ENCODE results near the gene FOXA3. TPM values are rescaled to one million over a fixed set of nuclear protein-coding genes. Genes with fewer than 3 reads are reported as not detected.

FOXA3 gene
- total and polyA plus RNA-seq, 10 of the 15 experiments (the other 5 are each of a cell fraction or from before 2014, with no cell fraction given): 0.04 to 0.83 (median 0.11) TPM; not detected in 5

DNA sequence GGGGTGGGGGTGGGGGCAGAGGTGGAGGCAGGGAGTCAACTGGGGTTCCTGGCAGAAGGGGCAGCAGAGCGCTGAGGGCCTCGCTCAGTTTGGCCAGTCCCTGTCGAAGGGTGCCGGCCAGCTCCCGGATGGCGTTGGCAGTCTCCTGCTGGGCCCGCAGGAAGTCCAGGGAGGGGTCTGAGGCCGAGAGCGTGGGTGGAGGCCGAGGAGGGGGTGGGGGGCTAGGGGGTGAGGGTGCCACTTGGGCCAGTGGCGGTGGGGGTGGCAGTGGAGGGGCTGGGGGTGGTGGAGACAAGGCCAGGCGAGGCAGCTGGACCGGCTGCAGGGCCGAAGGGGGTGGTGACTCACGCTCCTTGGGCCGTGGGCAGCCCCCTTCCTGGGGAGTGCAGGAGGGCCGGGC is 26.8 kb downstream of the FOXA3 start (continued):
- TF ChIP-seq PRDM15 (CRISPR knock-in tag; IDR thresholded peaks at IDR 0.05): no peak
- TF ChIP-seq BRCA1 (IDR thresholded peaks at IDR 0.05; ENCODE audit: low read depth, low read length): no peak
- TF ChIP-seq TAF1 (IDR thresholded peaks at IDR 0.05; ENCODE audit: borderline replicate concordance, low read depth, low read length): no peak

DNA sequence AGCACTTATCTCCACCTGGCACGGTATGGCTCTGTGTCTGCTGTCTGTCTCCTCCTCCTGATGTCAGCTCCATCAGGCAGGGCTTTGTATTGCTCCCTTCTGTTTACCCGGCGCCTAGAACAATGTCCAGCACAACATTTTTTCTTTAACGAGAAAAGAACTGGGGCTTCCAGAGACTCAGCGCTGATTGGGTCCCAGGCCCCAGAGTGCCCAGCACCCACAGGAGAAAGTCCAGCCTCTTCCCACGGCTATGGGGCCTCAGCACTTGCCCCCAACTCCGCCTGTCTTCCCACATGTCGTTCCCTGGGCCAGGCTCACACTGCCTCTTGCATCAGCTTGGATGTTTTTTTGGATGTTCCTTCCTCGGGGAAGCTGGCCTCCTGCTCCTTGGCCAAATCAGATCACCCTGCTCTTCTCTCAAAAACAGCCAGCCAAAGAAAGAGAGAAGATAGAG is 31.4 kb downstream of the FOXA3 start:
- WGBS (ENCODE audit: insufficient coverage, insufficient replicate concordance, low lambda C conversion rate, missing lambda C conversion rate): 88% methylated on average over 9 of the region's 9 CpGs
- TF ChIP-seq IKZF2 (IDR thresholded peaks at IDR 0.05) (no peak), CHD1 (IDR thresholded peaks at IDR 0.05; ENCODE audit: low read depth, low read length) (no peak), IRF5 (IDR thresholded peaks at IDR 0.05; ENCODE audit: borderline replicate concordance) (no peak), BHLHE40 (IDR thresholded peaks at IDR 0.05; ENCODE audit: borderline replicate concordance in 1 of 2, low read depth in 2 of 2, low read length in 1 of 2) (no peak), CHD4 (IDR thresholded peaks at IDR 0.05) (no peak), ESRRA (IDR thresholded peaks at IDR 0.05; ENCODE audit: low read length) (no peak)
- TF ChIP-seq, protein P1, sequence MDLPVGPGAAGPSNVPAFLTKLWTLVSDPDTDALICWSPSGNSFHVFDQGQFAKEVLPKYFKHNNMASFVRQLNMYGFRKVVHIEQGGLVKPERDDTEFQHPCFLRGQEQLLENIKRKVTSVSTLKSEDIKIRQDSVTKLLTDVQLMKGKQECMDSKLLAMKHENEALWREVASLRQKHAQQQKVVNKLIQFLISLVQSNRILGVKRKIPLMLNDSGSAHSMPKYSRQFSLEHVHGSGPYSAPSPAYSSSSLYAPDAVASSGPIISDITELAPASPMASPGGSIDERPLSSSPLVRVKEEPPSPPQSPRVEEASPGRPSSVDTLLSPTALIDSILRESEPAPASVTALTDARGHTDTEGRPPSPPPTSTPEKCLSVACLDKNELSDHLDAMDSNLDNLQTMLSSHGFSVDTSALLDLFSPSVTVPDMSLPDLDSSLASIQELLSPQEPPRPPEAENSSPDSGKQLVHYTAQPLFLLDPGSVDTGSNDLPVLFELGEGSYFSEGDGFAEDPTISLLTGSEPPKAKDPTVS (IDR thresholded peaks at IDR 0.05; ENCODE audit: low read depth, low read length): no peak
- no peaks in the 10 kb centered on the region for H3K27me3 ChIP-seq (replicated peaks in 1 of 2; ENCODE audit: control insufficient read depth in 2 of 2, insufficient read depth in 2 of 2, low read length in 1 of 2)
- BruUV-seq (replicated peaks): no TSS peak
- intact Hi-C loops (cut with micrococcal nuclease; ENCODE audit: unreplicated experiment) (no loop called here), in situ Hi-C loops (cut with MboI) (no loop called here)
- H3K9me3 ChIP-seq (replicated peaks; ENCODE audit: control insufficient read depth, insufficient read depth, low read length): no peaks in the 10 kb centered on the region
- ChIA-PET CTCF (interaction anchor here (1.6 kb wide), 1 partner anchor 32 kb away, joined by 4 read pairs; the partner anchor contains the start of gene FOXA3), POLR2A (no interaction called here), SMC1A (ENCODE audit: uncharacterized antibody, unreplicated experiment) (interaction anchor here (1.0 kb wide), 1 partner anchor 30 kb away, joined by 3 read pairs; no protein-coding TSS in a partner anchor), RAD21 (ENCODE audit: unreplicated experiment) (no interaction called here)
- no peaks in the 10 kb centered on the region for H4K20me1 ChIP-seq (ENCODE audit: control insufficient read depth, insufficient read depth)
- H3K4me3 ChIP-seq: no peak overlapping the region
- FAIRE-seq: no peak
- H3K4me2 ChIP-seq (ENCODE audit: control insufficient read depth, insufficient read depth): no peak overlapping the region
- no peak overlapping the region for H3K27ac ChIP-seq (ENCODE audit: control insufficient read depth, insufficient read depth)
- H3K4me1 ChIP-seq (ENCODE audit: control insufficient read depth, insufficient read depth, low read length): peaks cover 6% of the 10 kb centered on the region; the same call in 1 of the 2 replicates
- peaks cover under 1% of the 10 kb centered on the region; the same call in 1 of the 2 replicates for H3K79me2 ChIP-seq (ENCODE audit: control insufficient read depth, insufficient read depth, low read length)
- no peak for ATAC-seq
- H3K36me3 ChIP-seq (ENCODE audit: control insufficient read depth in 2 of 2, insufficient read depth in 2 of 2, low read length in 1 of 2): no peaks in the 10 kb centered on the region; a peak in 2 of 4 replicates
- DNase-seq (ENCODE audit: low read depth, low spot score): no peak
- no peak overlapping the region for H2AFZ ChIP-seq (ENCODE audit: control insufficient read depth, low read depth, low read length)
- no peak overlapping the region for H3K9ac ChIP-seq (ENCODE audit: control insufficient read depth, insufficient read depth, low read length)

Data from GM12878 (cell line).